ENCODE results near the gene EHD2.

- TF ChIP-seq SP1 (IDR thresholded peaks at IDR 0.05) (no peak), ARNT (IDR thresholded peaks at IDR 0.05) (no peak), FOXA1 (IDR thresholded peaks at IDR 0.05) (no peak), FOXM1 (IDR thresholded peaks at IDR 0.05; ENCODE audit: borderline replicate concordance) (0 out of 2 replicates have a peak, but pooled peaks have one; percentile 19), CTBP1 (IDR thresholded peaks at IDR 0.05; ENCODE audit: borderline replicate concordance) (no peak), HDGF (IDR thresholded peaks at IDR 0.05; ENCODE audit: borderline replicate concordance) (no peak), BHLHE40 (IDR thresholded peaks at IDR 0.05; ENCODE audit: borderline replicate concordance) (no peak)
Observed at GRCh38 chr19:47713046-47714021, at the start of gene EHD2.

All from HEK293T (cell line).